PC-9 (cell line): Measurements from ENCODE around the gene MSANTD1.

Experiments
- CTCF ChIP-seq: fragments of 200-600 bp; sonication (generic); conservative IDR thresholded peaks from 2 replicates; pipeline ENCODE4 v1.6.1; 2017; ENCODE audit warnings: mixed run types, antibody characterized with exemption, mild to moderate bottlenecking, moderate library complexity
- EZH2 ChIP-seq: fragments of 200-600 bp; sonication (generic); IDR thresholded peaks from 2 replicates; pipeline ENCODE4 v1.8.0; 2017; ENCODE audit warnings: antibody characterized with exemption, low read depth

- TF ChIP-seq EZH2 (no peak), CTCF (no peak)
Observed at GRCh38 chr4:3286335-3287175, 37.6 kb downstream of the MSANTD1 start.
